Transverse colon (tissue), 3 donors: ENCODE data around the gene RAF1.

Experiments
- EP300 ChIP-seq: sonication (generic); formaldehyde crosslinking; IDR thresholded peaks from one replicate; pipeline ENCODE4 v1.6.1; 2017; ENCODE audit warnings: antibody characterized with exemption, low read depth
- TF ChIP-seq, protein P1 (sequence below), 5 experiments: fragments of 200-600 bp in 3 of 5; fragments of 450-650 bp in 2 of 5; sonication (generic) in 3 of 5; IDR thresholded peaks; 1 replicate in 2 of 5; 2 replicates in 3 of 5; pipeline ENCODE4 v1.5.1; 2016 to 2017; ENCODE audit warnings: antibody characterized with exemption in 5 of 5, inconsistent platforms in 3 of 5, mild to moderate bottlenecking in 2 of 5, moderate library complexity in 1 of 5

DNA sequence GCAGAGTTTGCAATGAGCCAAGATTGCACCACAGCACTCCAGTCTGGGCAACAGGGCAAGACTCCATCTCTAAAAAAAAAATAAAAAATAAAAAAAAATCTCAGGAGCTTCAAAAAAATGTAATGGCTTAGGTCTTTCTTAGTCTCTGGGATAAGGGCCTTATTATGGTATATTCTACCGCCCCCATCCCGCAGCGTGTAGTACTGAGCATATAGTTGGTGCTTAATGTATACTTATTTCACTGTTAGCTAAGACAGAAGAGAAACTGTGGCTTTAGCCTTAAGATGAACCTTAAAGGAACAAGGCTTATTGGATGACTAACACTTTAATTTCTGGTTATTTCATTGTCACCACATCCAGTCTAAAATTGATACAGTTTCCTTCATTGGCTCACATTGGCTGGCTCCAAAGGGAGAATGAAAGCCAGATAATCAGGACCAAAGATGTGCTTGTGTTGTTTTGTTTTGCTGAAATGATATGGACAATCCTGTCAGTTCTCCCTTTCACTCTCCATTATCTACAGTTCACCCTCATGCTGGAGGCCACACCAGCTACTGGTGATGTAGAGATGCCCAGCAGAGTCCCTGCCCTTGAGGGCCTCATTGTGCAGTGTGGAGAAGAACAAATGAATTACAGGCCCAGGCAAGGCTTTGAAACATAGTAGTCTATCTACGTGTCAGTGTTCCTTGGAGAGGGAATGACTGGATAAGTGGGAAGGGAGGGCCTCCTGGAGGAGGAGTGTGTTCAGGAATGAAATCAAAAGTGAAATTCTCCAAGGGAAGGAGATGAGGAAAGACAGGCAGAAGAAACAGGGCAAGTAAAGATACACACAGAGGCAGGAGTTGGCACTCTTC, 17.4 kb upstream of the RAF1 start:
- TF ChIP-seq EP300, result no peak
- TF ChIP-seq, protein P1, sequence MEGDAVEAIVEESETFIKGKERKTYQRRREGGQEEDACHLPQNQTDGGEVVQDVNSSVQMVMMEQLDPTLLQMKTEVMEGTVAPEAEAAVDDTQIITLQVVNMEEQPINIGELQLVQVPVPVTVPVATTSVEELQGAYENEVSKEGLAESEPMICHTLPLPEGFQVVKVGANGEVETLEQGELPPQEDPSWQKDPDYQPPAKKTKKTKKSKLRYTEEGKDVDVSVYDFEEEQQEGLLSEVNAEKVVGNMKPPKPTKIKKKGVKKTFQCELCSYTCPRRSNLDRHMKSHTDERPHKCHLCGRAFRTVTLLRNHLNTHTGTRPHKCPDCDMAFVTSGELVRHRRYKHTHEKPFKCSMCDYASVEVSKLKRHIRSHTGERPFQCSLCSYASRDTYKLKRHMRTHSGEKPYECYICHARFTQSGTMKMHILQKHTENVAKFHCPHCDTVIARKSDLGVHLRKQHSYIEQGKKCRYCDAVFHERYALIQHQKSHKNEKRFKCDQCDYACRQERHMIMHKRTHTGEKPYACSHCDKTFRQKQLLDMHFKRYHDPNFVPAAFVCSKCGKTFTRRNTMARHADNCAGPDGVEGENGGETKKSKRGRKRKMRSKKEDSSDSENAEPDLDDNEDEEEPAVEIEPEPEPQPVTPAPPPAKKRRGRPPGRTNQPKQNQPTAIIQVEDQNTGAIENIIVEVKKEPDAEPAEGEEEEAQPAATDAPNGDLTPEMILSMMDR (IDR thresholded peaks at IDR 0.05), result no peak
